ENCODE results near the gene FCER1A. TPM values are rescaled to one million over a fixed set of nuclear protein-coding genes. Genes with fewer than 3 reads are reported as not detected.

The FCER1A gene
- total RNA-seq = 0.52 TPM

DNA sequence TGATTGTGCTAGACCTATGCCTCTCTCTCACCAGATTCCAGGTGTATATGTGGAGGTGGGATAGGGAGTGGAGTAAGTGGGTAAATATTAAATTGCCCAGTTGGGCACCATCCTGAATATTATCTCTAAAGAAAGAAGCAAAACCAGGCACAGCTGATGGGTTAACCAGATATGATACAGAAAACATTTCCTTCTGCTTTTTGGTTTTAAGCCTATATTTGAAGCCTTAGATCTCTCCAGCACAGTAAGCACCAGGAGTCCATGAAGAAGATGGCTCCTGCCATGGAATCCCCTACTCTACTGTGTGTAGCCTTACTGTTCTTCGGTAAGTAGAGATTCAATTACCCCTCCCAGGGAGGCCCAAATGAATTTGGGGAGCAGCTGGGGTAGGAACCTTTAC lies at the start of gene FCER1A:
Gene FCER1A (plus strand): TSS at position 242 of the 400 bp plus-strand sequence. CDS start 29 bp downstream, at position 271.
- no peaks in the 10 kb centered on the region for H3K4me1 ChIP-seq (ENCODE audit: control insufficient read depth in 3 of 3, insufficient read depth in 3 of 3, low read length in 3 of 3)
- no peaks in the 10 kb centered on the region for H3K9me3 ChIP-seq (ENCODE audit: control insufficient read depth in 3 of 3, low read length in 3 of 3)
- H3K36me3 ChIP-seq (ENCODE audit: control insufficient read depth in 3 of 3, insufficient read depth in 3 of 3, low read length in 3 of 3) = no peaks in the 10 kb centered on the region
- H3K4me3 ChIP-seq (ENCODE audit: low read length in 3 of 3) = no peak within 1 kb of the TSS
- H3K9ac ChIP-seq (ENCODE audit: low read depth in 1 of 3, low read length in 3 of 3) = no peak within 1 kb of the TSS
- peaks cover 0 to 2% (median 0%) of the 10 kb centered on the region in 3 donors for H3K27me3 ChIP-seq (ENCODE audit: control insufficient read depth in 3 of 3, insufficient read depth in 3 of 3, low read length in 3 of 3)
- no peak within 1 kb of the TSS for H3K27ac ChIP-seq (ENCODE audit: low read depth, low read length)

DNA sequence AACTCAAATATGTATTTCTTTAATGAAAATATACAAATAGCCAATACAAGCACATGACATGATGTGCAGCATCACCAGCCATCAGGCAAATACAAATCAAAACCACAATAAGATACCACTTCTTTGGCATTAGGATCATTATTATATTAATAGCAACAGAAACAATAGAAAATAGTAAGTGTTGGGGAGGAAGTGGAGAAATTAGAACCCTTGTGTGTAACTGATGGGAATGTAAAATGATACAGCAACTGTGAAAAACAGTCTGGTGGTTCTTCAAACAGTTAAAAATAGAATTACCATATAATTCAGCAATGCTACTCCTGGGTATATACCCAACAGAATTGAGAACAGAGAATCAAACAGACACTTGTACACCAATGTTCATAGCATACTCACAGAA lies 40.8 kb upstream of the FCER1A start:
- H3K36me3 ChIP-seq (ENCODE audit: control insufficient read depth in 3 of 3, insufficient read depth in 3 of 3, low read length in 3 of 3) = no peaks in the 10 kb centered on the region
- H3K9ac ChIP-seq (ENCODE audit: low read depth in 1 of 3, low read length in 3 of 3) = no peak overlapping the region
- H3K9me3 ChIP-seq (ENCODE audit: control insufficient read depth in 3 of 3, low read length in 3 of 3) = no peaks in the 10 kb centered on the region
- no peaks in the 10 kb centered on the region for H3K27me3 ChIP-seq (ENCODE audit: control insufficient read depth in 3 of 3, insufficient read depth in 3 of 3, low read length in 3 of 3)
- no peak overlapping the region for H3K4me3 ChIP-seq (ENCODE audit: low read length in 3 of 3)
- no peak overlapping the region for H3K27ac ChIP-seq (ENCODE audit: low read depth, low read length)
- H3K4me1 ChIP-seq (ENCODE audit: control insufficient read depth in 3 of 3, insufficient read depth in 3 of 3, low read length in 3 of 3) = no peaks in the 10 kb centered on the region

DNA sequence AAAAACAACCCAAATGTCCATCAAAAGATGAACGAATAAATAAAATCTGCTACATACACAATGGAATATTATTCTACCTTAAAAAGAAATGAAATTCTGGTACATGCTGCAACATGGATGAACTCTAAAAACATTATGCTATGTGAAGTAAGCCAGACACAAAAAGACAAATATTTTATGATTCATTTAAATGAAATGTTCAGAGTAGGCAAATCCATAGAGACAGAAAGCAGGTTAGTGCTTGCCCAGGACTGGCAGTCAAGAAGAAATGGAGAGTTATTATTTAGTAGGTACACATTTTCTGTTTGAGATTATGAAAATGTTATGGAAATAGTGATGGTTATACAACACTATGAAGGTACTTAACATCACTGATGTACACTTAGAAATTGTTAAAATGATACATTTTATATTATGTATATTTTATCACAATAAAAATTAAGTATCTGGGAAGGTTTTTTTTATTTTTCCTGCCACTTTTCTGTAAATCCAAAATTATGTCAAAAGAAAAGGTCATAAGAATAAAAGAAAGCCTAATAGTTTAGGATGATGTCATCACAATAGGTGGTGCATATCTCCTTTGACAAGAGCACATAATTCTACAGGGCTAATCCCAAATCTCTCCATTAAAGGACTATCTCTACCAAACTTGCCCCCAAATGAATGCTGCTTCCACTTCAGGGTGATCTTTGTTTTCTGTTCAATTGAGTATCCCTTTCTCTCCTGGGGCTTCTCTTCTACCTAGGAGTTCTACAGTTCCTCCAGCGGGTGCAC lies 40.2 kb upstream of the FCER1A start:
- no peak overlapping the region for H3K27ac ChIP-seq (ENCODE audit: low read depth, low read length)
- no peaks in the 10 kb centered on the region for H3K27me3 ChIP-seq (ENCODE audit: control insufficient read depth in 3 of 3, insufficient read depth in 3 of 3, low read length in 3 of 3)
- H3K4me3 ChIP-seq (ENCODE audit: low read length in 3 of 3) = no peak overlapping the region
- H3K9me3 ChIP-seq (ENCODE audit: control insufficient read depth in 3 of 3, low read length in 3 of 3) = no peaks in the 10 kb centered on the region
- no peaks in the 10 kb centered on the region for H3K36me3 ChIP-seq (ENCODE audit: control insufficient read depth in 3 of 3, insufficient read depth in 3 of 3, low read length in 3 of 3)
- H3K4me1 ChIP-seq (ENCODE audit: control insufficient read depth in 3 of 3, insufficient read depth in 3 of 3, low read length in 3 of 3) = no peaks in the 10 kb centered on the region
- H3K9ac ChIP-seq (ENCODE audit: low read depth in 1 of 3, low read length in 3 of 3) = no peak overlapping the region

DNA sequence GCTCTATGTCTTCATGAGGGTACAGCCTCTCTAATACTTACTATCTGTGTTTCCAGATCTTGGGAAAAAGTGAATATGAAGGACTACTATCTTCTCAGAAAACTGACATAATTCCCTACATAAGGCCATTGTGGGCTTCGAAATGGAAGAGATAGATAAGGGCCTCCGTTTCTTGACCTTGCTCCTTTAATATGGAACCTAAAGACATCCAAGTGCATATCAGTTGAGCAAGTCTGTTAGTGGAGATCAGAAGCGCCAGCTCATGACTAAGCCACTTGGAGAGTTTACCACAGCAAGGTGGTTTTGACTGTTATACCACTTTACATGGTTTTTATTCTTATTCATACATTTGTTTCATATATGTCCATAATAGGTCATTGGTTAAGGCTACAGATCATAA lies 35.3 kb upstream of the FCER1A start:
- H3K4me3 ChIP-seq (ENCODE audit: low read length in 3 of 3) = no peak overlapping the region
- H3K9me3 ChIP-seq (ENCODE audit: control insufficient read depth in 3 of 3, low read length in 3 of 3) = no peaks in the 10 kb centered on the region
- H3K9ac ChIP-seq (ENCODE audit: low read depth in 1 of 3, low read length in 3 of 3) = no peak overlapping the region
- no peak overlapping the region for H3K27ac ChIP-seq (ENCODE audit: low read depth, low read length)
- no peaks in the 10 kb centered on the region for H3K4me1 ChIP-seq (ENCODE audit: control insufficient read depth in 3 of 3, insufficient read depth in 3 of 3, low read length in 3 of 3)
- no peaks in the 10 kb centered on the region for H3K27me3 ChIP-seq (ENCODE audit: control insufficient read depth in 3 of 3, insufficient read depth in 3 of 3, low read length in 3 of 3)
- H3K36me3 ChIP-seq (ENCODE audit: control insufficient read depth in 3 of 3, insufficient read depth in 3 of 3, low read length in 3 of 3) = no peaks in the 10 kb centered on the region

GRCh38 chr1:159274631-159275030 lies 27.5 kb upstream of the FCER1A start:
- H3K9me3 ChIP-seq (ENCODE audit: control insufficient read depth in 3 of 3, low read length in 3 of 3) = no peaks in the 10 kb centered on the region
- no peak overlapping the region for H3K4me3 ChIP-seq (ENCODE audit: low read length in 3 of 3)
- no peaks in the 10 kb centered on the region for H3K36me3 ChIP-seq (ENCODE audit: control insufficient read depth in 3 of 3, insufficient read depth in 3 of 3, low read length in 3 of 3)
- no peaks in the 10 kb centered on the region for H3K27me3 ChIP-seq (ENCODE audit: control insufficient read depth in 3 of 3, insufficient read depth in 3 of 3, low read length in 3 of 3)
- H3K27ac ChIP-seq (ENCODE audit: low read depth, low read length) = no peak overlapping the region
- no peaks in the 10 kb centered on the region for H3K4me1 ChIP-seq (ENCODE audit: control insufficient read depth in 3 of 3, insufficient read depth in 3 of 3, low read length in 3 of 3)
- no peak overlapping the region for H3K9ac ChIP-seq (ENCODE audit: low read depth in 1 of 3, low read length in 3 of 3)

GRCh38 chr1:159275891-159276290 lies 26.2 kb upstream of the FCER1A start:
- H3K4me3 ChIP-seq (ENCODE audit: low read length in 3 of 3) = no peak overlapping the region
- no peaks in the 10 kb centered on the region for H3K27me3 ChIP-seq (ENCODE audit: control insufficient read depth in 3 of 3, insufficient read depth in 3 of 3, low read length in 3 of 3)
- no peaks in the 10 kb centered on the region for H3K4me1 ChIP-seq (ENCODE audit: control insufficient read depth in 3 of 3, insufficient read depth in 3 of 3, low read length in 3 of 3)
- no peak overlapping the region for H3K27ac ChIP-seq (ENCODE audit: low read depth, low read length)
- H3K9ac ChIP-seq (ENCODE audit: low read depth in 1 of 3, low read length in 3 of 3) = no peak overlapping the region
- no peaks in the 10 kb centered on the region for H3K36me3 ChIP-seq (ENCODE audit: control insufficient read depth in 3 of 3, insufficient read depth in 3 of 3, low read length in 3 of 3)
- no peaks in the 10 kb centered on the region for H3K9me3 ChIP-seq (ENCODE audit: control insufficient read depth in 3 of 3, low read length in 3 of 3)

- Histone ChIP-seq H3K27ac (ENCODE audit: low read depth, low read length) (no peak overlapping the region), H3K9me3 (ENCODE audit: control insufficient read depth in 3 of 3, low read length in 3 of 3) (no peaks in the 10 kb centered on the region), H3K36me3 (ENCODE audit: control insufficient read depth in 3 of 3, insufficient read depth in 3 of 3, low read length in 3 of 3) (no peaks in the 10 kb centered on the region), H3K4me1 (ENCODE audit: control insufficient read depth in 3 of 3, insufficient read depth in 3 of 3, low read length in 3 of 3) (no peaks in the 10 kb centered on the region), H3K27me3 (ENCODE audit: control insufficient read depth in 3 of 3, insufficient read depth in 3 of 3, low read length in 3 of 3) (no peaks in the 10 kb centered on the region), H3K9ac (ENCODE audit: low read depth in 1 of 3, low read length in 3 of 3) (no peak overlapping the region), H3K4me3 (ENCODE audit: low read length in 3 of 3) (no peak overlapping the region)
Observed at GRCh38 chr1:159279773-159280172, 22.4 kb upstream of the FCER1A start.

DNA sequence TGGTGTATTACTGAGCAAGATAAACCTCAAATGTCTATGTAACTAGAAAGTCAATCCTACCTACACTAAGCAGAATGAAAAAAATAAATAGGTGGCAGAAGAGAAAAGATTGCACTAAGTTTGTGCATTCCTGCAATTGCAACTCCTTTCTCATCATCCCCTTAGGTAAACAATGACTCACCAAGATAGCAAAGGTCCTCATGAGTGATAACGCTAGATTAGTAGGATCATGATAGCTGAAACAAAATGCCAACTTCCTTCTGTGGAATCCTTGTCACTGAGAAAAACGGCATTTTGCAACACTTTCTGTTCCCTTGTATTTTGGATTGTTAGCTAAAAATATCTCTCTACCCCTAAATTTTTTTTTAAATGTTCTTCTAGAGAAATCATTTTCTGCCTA lies 20.0 kb upstream of the FCER1A start:
- no peak overlapping the region for H3K27ac ChIP-seq (ENCODE audit: low read depth, low read length)

DNA sequence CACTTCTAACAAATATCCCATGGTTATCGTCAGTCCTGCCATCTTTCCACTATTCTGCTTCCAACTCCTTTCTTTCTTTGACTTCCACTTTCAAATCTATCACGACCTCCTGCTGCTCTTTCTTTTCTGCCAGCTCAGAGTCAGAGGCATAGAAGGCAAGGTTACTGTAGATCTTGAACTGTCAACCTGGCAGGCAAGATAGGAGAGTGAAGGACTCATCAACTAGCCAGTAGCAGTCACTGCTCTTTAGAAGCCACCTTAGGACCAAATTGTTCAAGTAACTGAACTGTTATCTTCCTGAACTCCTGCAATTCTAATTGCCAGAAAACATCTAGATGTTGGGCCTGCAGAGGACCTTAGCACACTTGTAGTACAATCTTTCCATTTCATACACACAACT lies 13.1 kb upstream of the FCER1A start:
- H3K9me3 ChIP-seq (ENCODE audit: control insufficient read depth in 3 of 3, low read length in 3 of 3) = no peaks in the 10 kb centered on the region
- no peak overlapping the region for H3K9ac ChIP-seq (ENCODE audit: low read depth in 1 of 3, low read length in 3 of 3)
- H3K27ac ChIP-seq (ENCODE audit: low read depth, low read length) = no peak overlapping the region
- H3K36me3 ChIP-seq (ENCODE audit: control insufficient read depth in 3 of 3, insufficient read depth in 3 of 3, low read length in 3 of 3) = no peaks in the 10 kb centered on the region
- H3K4me3 ChIP-seq (ENCODE audit: low read length in 3 of 3) = no peak overlapping the region
- no peaks in the 10 kb centered on the region for H3K4me1 ChIP-seq (ENCODE audit: control insufficient read depth in 3 of 3, insufficient read depth in 3 of 3, low read length in 3 of 3)
- H3K27me3 ChIP-seq (ENCODE audit: control insufficient read depth in 3 of 3, insufficient read depth in 3 of 3, low read length in 3 of 3) = no peaks in the 10 kb centered on the region

More for the DNA sequence above, 20.0 kb upstream of the FCER1A start:
- Histone ChIP-seq H3K4me1 (ENCODE audit: control insufficient read depth in 3 of 3, insufficient read depth in 3 of 3, low read length in 3 of 3) (no peaks in the 10 kb centered on the region), H3K9me3 (ENCODE audit: control insufficient read depth in 3 of 3, low read length in 3 of 3) (no peaks in the 10 kb centered on the region), H3K9ac (ENCODE audit: low read depth in 1 of 3, low read length in 3 of 3) (no peak overlapping the region), H3K36me3 (ENCODE audit: control insufficient read depth in 3 of 3, insufficient read depth in 3 of 3, low read length in 3 of 3) (no peaks in the 10 kb centered on the region), H3K27me3 (ENCODE audit: control insufficient read depth in 3 of 3, insufficient read depth in 3 of 3, low read length in 3 of 3) (no peaks in the 10 kb centered on the region), H3K4me3 (ENCODE audit: low read length in 3 of 3) (no peak overlapping the region)

DNA sequence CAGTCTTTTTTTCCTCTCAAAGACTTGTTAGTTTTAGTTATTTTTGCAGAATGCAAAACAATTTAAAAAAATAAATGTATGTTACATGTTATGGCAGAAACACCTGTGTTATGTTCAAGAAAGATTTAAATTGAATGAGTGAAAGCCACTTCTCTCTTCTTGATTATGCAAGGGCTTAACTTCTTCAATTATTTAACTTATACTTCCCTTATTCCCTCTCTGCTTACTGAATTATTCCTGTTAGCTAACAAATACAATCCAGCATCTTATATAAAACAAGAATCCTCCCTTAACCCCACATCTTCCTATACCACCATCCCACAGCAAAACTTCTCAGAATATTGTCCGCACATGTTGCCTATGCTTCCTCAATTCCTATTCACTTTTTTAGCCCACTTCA lies 10.7 kb upstream of the FCER1A start:
- Histone ChIP-seq H3K4me3 (ENCODE audit: low read length in 3 of 3) (no peak overlapping the region), H3K36me3 (ENCODE audit: control insufficient read depth in 3 of 3, insufficient read depth in 3 of 3, low read length in 3 of 3) (no peaks in the 10 kb centered on the region), H3K9ac (ENCODE audit: low read depth in 1 of 3, low read length in 3 of 3) (no peak overlapping the region), H3K27me3 (ENCODE audit: control insufficient read depth in 3 of 3, insufficient read depth in 3 of 3, low read length in 3 of 3) (no peaks in the 10 kb centered on the region), H3K27ac (ENCODE audit: low read depth, low read length) (no peak overlapping the region), H3K4me1 (ENCODE audit: control insufficient read depth in 3 of 3, insufficient read depth in 3 of 3, low read length in 3 of 3) (no peaks in the 10 kb centered on the region), H3K9me3 (ENCODE audit: control insufficient read depth in 3 of 3, low read length in 3 of 3) (no peaks in the 10 kb centered on the region)
